Thymus (tissue), 11 donors: ENCODE measurements around the gene STARD10. TPM values are rescaled to one million over a fixed set of nuclear protein-coding genes. Genes with fewer than 3 reads are reported as not detected.
A peak's percentile ranks its signal among the peaks of the same experiment; 100 is the strongest.

ENCODE experiments used
- DNase-seq, 9 donors: peaks; one replicate each; pipeline ENCODE4 v3.0.0-alpha.2; 2013; ENCODE audit warnings: low spot score in 9 of 9, low read depth in 6 of 9, missing footprints in 1 of 9
- H3K27ac ChIP-seq, 2 donors: one replicate each; pipeline ENCODE4 v1.5.1; 2013; ENCODE audit warnings: control low read depth in 1 of 2, low read depth in 1 of 2, low read length in 1 of 2, mild to moderate bottlenecking in 1 of 2, moderate library complexity in 1 of 2
- H3K27me3 ChIP-seq, 2 donors: one replicate each; pipeline ENCODE4 v1.5.1; 2013; ENCODE audit warnings: low read length in 1 of 2; ENCODE audit not compliant: control insufficient read depth in 2 of 2, insufficient read depth in 1 of 2
- H3K36me3 ChIP-seq, 2 donors: one replicate each; pipeline ENCODE4 v1.5.1; 2013; ENCODE audit warnings: low read length in 1 of 2, mild to moderate bottlenecking in 1 of 2, moderate library complexity in 1 of 2; ENCODE audit not compliant: control insufficient read depth in 2 of 2, insufficient read depth in 2 of 2
- H3K4me1 ChIP-seq, 2 donors: one replicate each; pipeline ENCODE4 v1.5.1; 2013; ENCODE audit warnings: low read length in 2 of 2; ENCODE audit not compliant: control insufficient read depth in 2 of 2, insufficient read depth in 2 of 2
- H3K4me3 ChIP-seq, 2 donors: one replicate each; pipeline ENCODE4 v1.5.1; 2013; ENCODE audit warnings: low read length in 2 of 2, control low read depth in 1 of 2, mild to moderate bottlenecking in 1 of 2
- H3K9me3 ChIP-seq, 2 donors: one replicate each; pipeline ENCODE4 v1.5.1; 2013; ENCODE audit warnings: low read length in 1 of 2, mild to moderate bottlenecking in 1 of 2; ENCODE audit not compliant: control insufficient read depth in 2 of 2, insufficient read depth in 1 of 2
- WGBS: extraction: QIAGEN DNeasy Blood & Tissue Kit; methylation state at CpG from one replicate; pipeline ENCODE4 v1.1.7; 2013; 5-methylcytosine and 5-hydroxymethylcytosine counted together
- polyA plus RNA-seq: library from polyadenylated mRNA; stranded (reverse); fragments of 200-250 nt; gene quantifications from one replicate; pipeline ENCODE4 v1.2.3, GENCODE V29; 2013
- total RNA-seq: library from RNA; stranded (reverse); fragments of 120-200 nt; gene quantifications from one replicate; pipeline ENCODE4 v1.2.4, GENCODE V29; 2013
- donor health status: healthy.

The STARD10 gene
- total and polyA plus RNA-seq, 2 donors, result 39.7 to 41.5 TPM

- DNase-seq, result no peak
- Histone ChIP-seq H3K27ac (no peak overlapping the region), H3K4me1 (peaks cover 14 to 21% of the 10 kb centered on the region in 2 donors), H3K36me3 (no peaks in the 10 kb centered on the region), H3K27me3 (no peaks in the 10 kb centered on the region), H3K9me3 (no peaks in the 10 kb centered on the region), H3K4me3 (no peak overlapping the region)
- 92% methylated on average over 4 of the region's 4 CpGs for WGBS
These were observed 38.0 kb downstream of the STARD10 start for GRCh38 chr11:72755713-72756285.

GRCh38 chr11:72754544-72755155, 39.2 kb downstream of the STARD10 start:
- 97% methylated on average over 48 of the region's 48 CpGs for WGBS
- DNase-seq, result no peak
- peaks cover 17 to 22% of the 10 kb centered on the region in 2 donors for H3K4me1 ChIP-seq

GRCh38 chr11:72754149-72754543, 39.7 kb downstream of the STARD10 start:
- Histone ChIP-seq H3K27ac (no peak overlapping the region), H3K4me1 (peaks cover 18 to 23% of the 10 kb centered on the region in 2 donors), H3K4me3 (no peak overlapping the region), H3K36me3 (no peaks in the 10 kb centered on the region), H3K9me3 (no peaks in the 10 kb centered on the region), H3K27me3 (no peaks in the 10 kb centered on the region)
- DNase-seq, result no peak
- 97% methylated on average over 8 of the region's 8 CpGs for WGBS

More at GRCh38 chr11:72754544-72755155, 39.2 kb downstream of the STARD10 start:
- Histone ChIP-seq H3K27ac (no peak overlapping the region), H3K9me3 (no peaks in the 10 kb centered on the region), H3K27me3 (no peaks in the 10 kb centered on the region), H3K4me3 (no peak overlapping the region), H3K36me3 (no peaks in the 10 kb centered on the region)

GRCh38 chr11:72753341-72754148, 40.3 kb downstream of the STARD10 start:
- Histone ChIP-seq H3K27ac (no peak overlapping the region), H3K9me3 (no peaks in the 10 kb centered on the region)
- 94% methylated on average over 9 of the region's 9 CpGs for WGBS

GRCh38 chr11:72752088-72752914, 41.5 kb downstream of the STARD10 start, which contains the start of gene ARAP1:
TSS of gene ARAP1 (minus strand) at chr11:72752408. CDS start at chr11:72727128, 25,280 bp downstream.
- Histone ChIP-seq H3K36me3 (no peaks in the 10 kb centered on the region), H3K4me1 (peaks cover 21 to 26% of the 10 kb centered on the region in 2 donors), H3K4me3 (peak within 1 kb of the TSS; percentile 71 to 75), H3K9me3 (no peaks in the 10 kb centered on the region), H3K27ac (peak within 1 kb of the TSS; percentile 11 to 55), H3K27me3 (no peaks in the 10 kb centered on the region)
- WGBS, result under 1% methylated on average over 51 of the region's 51 CpGs
- DNase-seq, result peak; percentile 33 to 86 (median 68)

More at GRCh38 chr11:72753341-72754148, 40.3 kb downstream of the STARD10 start:
- DNase-seq, result no peak
- Histone ChIP-seq H3K27me3 (no peaks in the 10 kb centered on the region), H3K4me3 (no peak overlapping the region), H3K36me3 (no peaks in the 10 kb centered on the region), H3K4me1 (peaks cover 21 to 26% of the 10 kb centered on the region in 2 donors)

- H3K36me3 ChIP-seq, result no peaks in the 10 kb centered on the region
These were observed 42.4 kb downstream of the STARD10 start for GRCh38 chr11:72751116-72752087.

GRCh38 chr11:72750556-72751115, 43.2 kb downstream of the STARD10 start:
- WGBS, result over 99% methylated on average over 2 of the region's 2 CpGs
- peaks cover 21 to 31% of the 10 kb centered on the region in 2 donors for H3K4me1 ChIP-seq
- DNase-seq, result no peak

More at GRCh38 chr11:72751116-72752087, 42.4 kb downstream of the STARD10 start:
- DNase-seq, result peak in 1 of 9 donors; percentile 14
- peak overlapping the region; percentile 71 to 75 for H3K4me3 ChIP-seq
- H3K27me3 ChIP-seq, result no peaks in the 10 kb centered on the region
- H3K4me1 ChIP-seq, result peaks cover 21 to 29% of the 10 kb centered on the region in 2 donors
- 38% methylated on average over 19 of the region's 19 CpGs for WGBS
- H3K9me3 ChIP-seq, result no peaks in the 10 kb centered on the region
- H3K27ac ChIP-seq, result peak overlapping the region in 1 of 2 donors; percentile 11

More at GRCh38 chr11:72750556-72751115, 43.2 kb downstream of the STARD10 start:
- Histone ChIP-seq H3K9me3 (no peaks in the 10 kb centered on the region), H3K36me3 (no peaks in the 10 kb centered on the region), H3K27me3 (no peaks in the 10 kb centered on the region), H3K27ac (no peak overlapping the region), H3K4me3 (no peak overlapping the region)
